SU-DHL-6 (cell line): Measurements from ENCODE around the gene MAPK14.

Experiments used
- EZH2phosphoT487 ChIP-seq: fragments of 200-600 bp; sonication (generic), shearing (Covaris generic); conservative IDR thresholded peaks from 2 replicates; pipeline ENCODE4 v1.6.1; 2018; ENCODE audit warnings: mild to moderate bottlenecking, antibody characterized with exemption, low read length, moderate library complexity, mixed read lengths
- TF ChIP-seq, protein P1 (sequence below): fragments of 200-600 bp; sonication (generic); IDR thresholded peaks from one replicate; pipeline ENCODE4 v1.5.1; 2017; ENCODE audit warnings: antibody characterized with exemption, mild to moderate bottlenecking, low read length, moderate library complexity; ENCODE audit not compliant: insufficient read depth, poor library complexity, severe bottlenecking

DNA sequence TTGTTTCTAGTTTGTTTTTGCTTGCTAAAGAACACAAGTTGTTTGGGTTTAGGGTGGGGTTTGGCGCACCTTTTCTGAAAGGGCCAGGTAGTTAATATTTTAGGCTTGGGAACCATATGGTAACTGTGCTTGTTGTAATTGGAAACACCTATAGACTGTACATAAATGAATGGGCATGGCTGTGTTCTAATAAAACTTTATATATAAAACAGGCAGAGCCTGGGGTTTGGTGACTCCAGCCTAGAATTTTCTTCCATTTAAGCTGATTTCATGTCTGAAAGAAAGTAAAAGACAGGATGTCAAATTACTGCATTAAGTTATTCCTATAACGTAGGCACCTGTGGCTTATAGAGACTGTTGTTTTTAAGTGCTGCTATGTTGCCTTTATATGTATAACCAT, 66.6 kb downstream of the MAPK14 start:
- TF ChIP-seq, protein P1, sequence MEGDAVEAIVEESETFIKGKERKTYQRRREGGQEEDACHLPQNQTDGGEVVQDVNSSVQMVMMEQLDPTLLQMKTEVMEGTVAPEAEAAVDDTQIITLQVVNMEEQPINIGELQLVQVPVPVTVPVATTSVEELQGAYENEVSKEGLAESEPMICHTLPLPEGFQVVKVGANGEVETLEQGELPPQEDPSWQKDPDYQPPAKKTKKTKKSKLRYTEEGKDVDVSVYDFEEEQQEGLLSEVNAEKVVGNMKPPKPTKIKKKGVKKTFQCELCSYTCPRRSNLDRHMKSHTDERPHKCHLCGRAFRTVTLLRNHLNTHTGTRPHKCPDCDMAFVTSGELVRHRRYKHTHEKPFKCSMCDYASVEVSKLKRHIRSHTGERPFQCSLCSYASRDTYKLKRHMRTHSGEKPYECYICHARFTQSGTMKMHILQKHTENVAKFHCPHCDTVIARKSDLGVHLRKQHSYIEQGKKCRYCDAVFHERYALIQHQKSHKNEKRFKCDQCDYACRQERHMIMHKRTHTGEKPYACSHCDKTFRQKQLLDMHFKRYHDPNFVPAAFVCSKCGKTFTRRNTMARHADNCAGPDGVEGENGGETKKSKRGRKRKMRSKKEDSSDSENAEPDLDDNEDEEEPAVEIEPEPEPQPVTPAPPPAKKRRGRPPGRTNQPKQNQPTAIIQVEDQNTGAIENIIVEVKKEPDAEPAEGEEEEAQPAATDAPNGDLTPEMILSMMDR = no peak
- TF ChIP-seq EZH2phosphoT487 = no peak
